Activated CD4-positive, alpha-beta T cell treated with anti-CD3 and anti-CD28 coated beads, Interleukin-2, amount 50 U/mL, for 16 hours (primary cell): ENCODE results near the gene MARS1.
A peak's percentile ranks its signal among the peaks of the same experiment; 100 is the strongest.
"Not testable (repeated sequence)": the region's sequence is repeated elsewhere in the genome, so short reads cannot be mapped to it uniquely, and the experiment has no call there.

Experiments
- DNase-seq: peaks from one replicate; pipeline ENCODE4 v3.0.0-alpha.2; 2020

MARS1 gene

DNA sequence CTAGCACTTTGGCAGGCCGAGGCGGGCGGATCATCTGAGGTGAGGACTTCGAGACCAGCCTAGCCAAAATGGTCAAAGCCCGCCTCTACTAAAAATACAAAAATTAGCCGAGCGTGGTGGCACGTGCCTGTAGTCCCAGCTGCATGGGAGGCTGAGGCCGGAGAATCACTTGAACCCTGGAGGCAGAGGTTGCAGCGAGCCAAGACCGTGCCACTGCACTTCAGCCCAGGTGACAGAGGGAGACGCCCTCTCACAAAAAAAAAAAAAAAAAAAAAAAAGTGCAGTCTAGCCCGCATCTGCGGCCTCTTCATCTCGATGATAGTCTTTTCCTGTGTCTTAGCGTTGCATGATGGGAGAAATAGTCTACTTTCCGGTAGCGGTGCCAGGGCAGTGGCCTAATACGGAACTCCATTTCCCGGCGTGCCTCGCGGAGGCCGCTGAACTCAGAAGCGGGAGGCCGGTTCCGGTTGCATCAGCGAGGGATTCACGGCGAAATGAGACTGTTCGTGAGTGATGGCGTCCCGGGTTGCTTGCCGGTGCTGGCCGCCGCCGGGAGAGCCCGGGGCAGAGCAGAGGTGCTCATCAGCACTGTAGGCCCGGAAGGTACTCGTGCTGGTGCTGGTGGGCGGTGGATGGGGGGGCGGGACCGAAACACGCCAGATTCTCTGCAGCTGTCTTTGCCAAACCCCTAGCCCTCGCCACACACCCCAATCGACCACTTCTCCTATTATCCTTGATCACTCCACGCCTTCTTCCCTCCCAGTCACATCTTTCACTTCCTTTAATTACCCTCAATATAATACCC, at the start of gene MARS1:
Gene MARS1, plus strand, starts transcription at position 472 of the 805 bp plus-strand sequence. Its CDS starts 23 bp downstream, at position 495.
- peak; percentile 98 for DNase-seq

- no peak for DNase-seq
These were observed 49.5 kb upstream of the MARS1 start for GRCh38 chr12:57438400-57438799.

DNA sequence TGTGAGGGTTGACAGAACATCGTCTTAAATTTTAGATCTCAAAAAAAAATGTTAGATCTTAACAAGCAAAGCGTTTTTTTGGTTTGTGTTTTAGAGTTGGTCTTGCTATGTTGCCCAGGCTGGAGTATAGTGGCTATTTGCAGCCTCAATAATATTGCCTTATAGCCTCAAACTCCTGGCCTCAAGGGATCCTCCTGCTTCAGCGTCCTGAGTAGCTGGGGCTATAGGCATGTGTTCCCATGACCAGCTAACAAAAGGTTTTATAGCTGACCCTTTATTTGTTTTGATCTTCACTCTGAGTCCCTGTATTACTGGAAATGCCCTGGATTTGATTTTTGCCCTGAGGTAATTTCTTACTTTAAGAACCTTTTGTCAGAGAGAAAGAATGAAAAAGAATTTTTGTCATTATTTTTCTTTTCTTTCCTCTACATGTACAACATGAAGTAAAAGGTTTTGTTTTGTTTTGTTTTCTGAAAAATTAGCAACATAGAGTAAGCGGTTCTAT, 48.1 kb upstream of the MARS1 start:
- no peak for DNase-seq

- not testable (repeated sequence) for DNase-seq
These were observed 46.5 kb upstream of the MARS1 start for GRCh38 chr12:57441393-57441792.

DNA sequence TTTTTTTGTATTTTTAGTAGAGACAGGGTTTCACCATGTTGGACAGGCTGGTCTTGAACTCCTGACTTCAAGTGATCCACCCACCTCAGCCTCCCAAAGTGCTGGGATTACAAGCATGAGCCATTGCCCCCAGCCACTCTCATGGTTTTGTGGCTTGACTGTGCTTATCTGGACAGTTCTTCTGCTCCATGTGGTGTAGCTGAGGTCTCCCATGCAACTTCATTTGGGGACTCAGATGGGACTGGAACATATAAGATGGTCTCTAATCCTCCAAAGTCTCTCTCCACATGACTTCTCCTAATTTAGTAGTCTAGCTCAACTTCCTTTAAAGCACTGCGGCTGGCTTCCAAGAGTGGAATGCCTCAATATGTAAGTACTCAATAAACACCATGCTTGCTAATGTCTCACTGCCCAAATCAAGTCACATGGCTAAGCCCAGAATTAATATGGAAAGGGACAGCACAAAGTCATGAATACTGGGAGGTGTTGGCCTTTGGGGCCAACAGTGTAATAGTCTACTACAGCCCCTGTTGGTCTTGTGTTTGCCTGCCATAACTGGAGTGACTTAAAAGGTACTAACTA, 45.9 kb upstream of the MARS1 start:
- DNase-seq, result no peak

GRCh38 chr12:57444337-57444736, 43.5 kb upstream of the MARS1 start:
- not testable (repeated sequence) for DNase-seq

DNA sequence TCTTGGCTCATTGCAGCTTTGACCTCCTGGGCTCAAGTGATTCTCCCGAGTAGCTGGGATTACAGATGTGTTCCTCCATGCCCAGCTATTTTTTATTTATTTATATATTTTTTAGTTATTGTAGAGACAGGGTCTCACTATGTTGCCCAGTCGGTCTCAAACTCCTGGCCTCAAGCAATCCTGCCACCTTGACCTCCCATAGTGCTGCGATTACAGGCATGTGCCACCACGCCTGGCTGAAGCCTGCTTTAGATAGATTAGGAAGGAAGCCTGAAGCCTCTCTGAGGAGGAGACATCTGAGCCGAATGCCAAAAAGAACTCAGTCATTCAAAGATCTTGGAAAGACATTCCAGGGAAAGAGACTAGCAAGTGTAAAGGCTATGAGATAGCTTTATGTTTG, 43.1 kb upstream of the MARS1 start:
- no peak for DNase-seq

DNA sequence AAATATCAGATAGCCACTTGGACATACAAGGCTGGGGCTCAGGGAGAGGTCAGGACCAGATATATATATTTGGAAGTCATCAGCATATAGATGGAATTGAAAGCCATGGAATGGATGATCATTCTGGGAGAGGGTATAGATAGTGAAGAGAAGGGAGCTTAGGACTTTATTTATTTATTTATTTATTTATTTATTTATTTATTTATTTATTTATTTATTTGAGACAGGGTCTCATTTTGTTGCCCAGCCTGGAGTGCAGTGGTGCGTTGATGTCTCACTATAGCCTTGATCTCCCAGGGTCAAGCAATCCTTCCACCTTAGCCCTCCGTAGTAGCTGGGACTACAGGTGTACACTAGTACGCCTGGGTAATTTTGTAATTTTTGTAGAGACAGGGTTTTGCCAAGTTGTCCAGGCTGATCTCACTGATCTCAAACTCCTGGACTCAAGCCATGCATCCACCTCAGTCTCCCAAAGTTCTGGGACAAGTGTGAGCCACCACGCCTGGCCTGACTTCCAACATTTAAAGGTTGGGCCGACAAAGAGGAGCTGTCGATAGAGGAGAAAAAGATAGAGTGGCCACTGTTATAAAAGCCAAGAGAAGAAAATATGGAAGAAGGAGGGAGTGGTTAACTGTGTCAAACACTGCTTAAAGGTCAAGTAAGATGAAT, 41.4 kb upstream of the MARS1 start:
- DNase-seq, result no peak

- DNase-seq, result no peak
These were observed 39.2 kb upstream of the MARS1 start for GRCh38 chr12:57448669-57449068.

DNA sequence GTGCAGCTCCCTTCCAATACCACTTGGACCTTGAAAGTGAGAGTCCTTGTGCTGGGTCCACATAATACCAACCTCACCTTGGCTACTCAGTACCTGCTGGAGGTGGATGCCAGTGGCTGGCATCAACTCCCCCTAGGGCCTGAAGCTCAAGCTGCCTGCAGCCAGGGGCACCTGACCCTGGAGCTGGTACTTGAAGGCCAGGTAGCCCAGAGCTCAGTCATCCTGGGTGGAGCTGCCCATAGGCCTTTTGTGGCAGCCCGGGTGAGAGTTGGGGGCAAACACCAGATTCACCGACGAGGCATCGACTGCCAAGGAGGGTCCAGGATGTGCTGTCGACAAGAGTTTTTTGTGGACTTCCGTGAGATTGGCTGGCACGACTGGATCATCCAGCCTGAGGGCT, 38.5 kb upstream of the MARS1 start:
- no peak for DNase-seq

DNA sequence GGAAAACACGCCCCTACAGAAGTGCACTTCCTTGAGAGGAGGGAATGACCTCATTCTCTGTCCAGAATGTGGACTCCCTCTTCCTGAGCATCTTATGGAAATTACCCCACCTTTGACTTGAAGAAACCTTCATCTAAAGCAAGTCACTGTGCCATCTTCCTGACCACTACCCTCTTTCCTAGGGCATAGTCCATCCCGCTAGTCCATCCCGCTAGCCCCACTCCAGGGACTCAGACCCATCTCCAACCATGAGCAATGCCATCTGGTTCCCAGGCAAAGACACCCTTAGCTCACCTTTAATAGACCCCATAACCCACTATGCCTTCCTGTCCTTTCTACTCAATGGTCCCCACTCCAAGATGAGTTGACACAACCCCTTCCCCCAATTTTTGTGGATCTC, 37.8 kb upstream of the MARS1 start:
- no peak for DNase-seq

GRCh38 chr12:57451233-57451778, 36.6 kb upstream of the MARS1 start:
- no peak for DNase-seq

DNA sequence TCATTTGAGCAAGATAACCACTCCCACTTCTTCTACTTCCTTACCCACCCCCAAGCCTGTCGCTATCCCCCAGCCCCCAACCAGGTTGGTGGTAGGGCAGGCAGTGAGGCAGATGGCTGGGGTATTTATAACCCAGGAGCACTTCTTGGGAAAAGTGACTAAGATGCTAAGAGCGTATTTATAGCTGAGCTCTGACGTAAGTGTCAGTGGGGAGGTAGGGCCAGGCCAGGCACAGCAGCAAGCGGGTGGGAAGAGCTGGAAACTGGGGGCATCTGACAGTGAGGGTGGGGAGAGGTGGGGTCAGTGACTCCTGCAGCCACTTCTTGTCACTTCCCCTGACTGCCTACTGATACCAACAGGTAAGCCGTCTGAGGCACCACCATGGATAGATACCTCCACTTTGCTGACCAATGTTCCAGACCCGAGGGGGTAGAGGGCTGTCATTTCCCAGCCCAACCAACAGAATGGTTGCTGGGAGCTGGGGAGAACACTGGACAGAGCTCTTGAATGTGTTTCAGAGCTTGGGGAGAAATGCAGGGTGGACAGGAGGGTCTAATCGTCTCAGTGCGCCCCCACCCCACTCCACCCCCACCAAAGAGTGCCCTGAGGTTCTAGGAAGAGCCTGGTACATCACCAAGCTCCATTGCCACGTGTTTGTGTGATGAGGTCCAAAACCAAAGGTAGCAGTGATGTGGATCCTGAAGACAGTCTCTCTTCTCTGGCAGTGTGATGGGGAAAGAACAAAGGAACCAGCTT, 35.5 kb upstream of the MARS1 start:
- DNase-seq, result no peak

DNA sequence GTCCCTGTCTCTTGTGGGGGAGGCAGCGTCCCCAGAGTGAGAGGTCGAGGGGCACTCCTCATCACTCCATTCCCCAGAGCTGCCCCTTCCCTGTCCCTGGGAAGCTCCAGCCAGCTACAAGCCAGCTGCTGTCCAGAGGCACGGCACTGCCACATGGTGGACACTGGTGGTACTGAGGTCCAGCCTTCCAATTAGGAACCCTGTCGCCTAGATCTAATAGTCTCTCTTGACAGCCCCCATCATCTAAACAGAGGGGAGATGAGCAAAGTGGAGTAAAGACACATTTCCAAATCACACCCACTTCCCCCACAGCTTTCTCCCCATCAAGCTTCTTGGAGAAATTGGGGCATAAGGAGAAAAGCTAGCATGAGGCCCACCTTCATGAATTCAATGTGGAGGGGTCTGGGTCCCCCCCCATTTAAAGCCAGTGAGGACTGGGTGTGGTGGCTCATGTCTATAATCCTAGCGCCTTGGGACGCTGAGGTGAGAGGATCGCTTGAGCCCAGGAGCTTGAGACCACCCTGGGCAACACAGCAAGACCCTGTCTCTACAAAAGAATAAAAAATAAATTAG, 34.8 kb upstream of the MARS1 start:
- DNase-seq, result peak; percentile 51

DNA sequence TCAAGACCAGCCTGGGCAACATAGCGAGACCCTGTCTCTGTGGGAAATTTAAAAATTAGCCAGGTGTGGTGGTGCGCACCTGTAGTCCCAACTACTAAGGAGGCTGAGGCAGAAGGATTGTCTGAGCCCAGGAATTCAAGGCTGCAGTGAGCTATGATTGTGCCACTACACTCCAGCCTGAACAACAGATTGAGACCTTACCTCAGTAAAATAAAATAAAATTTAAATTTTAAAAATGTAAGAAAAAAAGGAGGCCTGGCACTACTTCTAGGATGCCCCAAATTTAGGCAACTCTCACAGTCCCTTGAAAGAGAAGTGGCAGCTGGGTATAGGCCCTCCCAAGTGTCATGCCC, 33.7 kb upstream of the MARS1 start:
- no peak for DNase-seq

DNA sequence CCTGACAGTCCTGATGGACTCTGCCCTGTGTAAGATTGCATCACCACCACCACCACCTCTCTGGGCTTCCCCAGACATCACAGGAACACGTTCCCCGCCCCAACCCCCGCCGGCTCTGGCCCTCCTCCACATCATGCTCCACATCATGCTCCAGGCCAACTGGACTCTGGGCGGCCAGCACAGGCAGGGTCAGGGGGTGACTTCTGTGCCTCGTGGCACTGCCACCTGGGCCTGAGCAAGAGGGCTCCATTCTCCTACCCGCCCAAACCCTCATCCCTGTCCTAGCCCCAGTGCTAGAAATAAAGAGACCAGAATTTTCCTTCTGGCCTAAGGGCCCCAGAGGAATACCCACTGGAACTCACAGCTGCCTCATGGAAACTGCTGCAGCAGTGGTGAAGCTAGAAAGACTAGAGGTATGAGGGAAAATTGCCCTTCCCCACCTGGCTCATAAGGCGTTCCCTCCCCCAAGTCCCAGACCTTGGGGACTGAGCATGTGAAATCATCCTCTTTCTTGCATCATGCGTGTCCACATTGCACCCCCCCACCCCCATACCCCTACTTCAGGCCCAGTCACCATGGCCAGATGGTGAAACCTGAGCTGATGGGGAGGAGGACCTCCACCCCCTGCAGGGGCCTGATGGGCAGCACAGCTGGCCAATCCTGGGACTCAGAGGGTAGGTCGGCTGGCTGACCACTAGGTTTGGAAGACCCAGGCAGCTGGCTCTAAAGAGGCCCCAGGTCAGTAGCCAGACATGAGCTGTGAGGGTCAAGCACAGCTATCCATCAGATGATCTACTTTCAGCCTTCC, 33.1 kb upstream of the MARS1 start, which contains the start of gene INHBE:
Gene INHBE, plus strand, starts transcription at position 742 of the 808 bp plus-strand sequence. CDS start 230 bp downstream, outside the sequence.
- DNase-seq, result no peak

GRCh38 chr12:57455374-57456144, 32.3 kb upstream of the MARS1 start:
- no peak for DNase-seq

- DNase-seq, result peak; percentile 73
These were observed 31.6 kb upstream of the MARS1 start for GRCh38 chr12:57456145-57456700.

DNA sequence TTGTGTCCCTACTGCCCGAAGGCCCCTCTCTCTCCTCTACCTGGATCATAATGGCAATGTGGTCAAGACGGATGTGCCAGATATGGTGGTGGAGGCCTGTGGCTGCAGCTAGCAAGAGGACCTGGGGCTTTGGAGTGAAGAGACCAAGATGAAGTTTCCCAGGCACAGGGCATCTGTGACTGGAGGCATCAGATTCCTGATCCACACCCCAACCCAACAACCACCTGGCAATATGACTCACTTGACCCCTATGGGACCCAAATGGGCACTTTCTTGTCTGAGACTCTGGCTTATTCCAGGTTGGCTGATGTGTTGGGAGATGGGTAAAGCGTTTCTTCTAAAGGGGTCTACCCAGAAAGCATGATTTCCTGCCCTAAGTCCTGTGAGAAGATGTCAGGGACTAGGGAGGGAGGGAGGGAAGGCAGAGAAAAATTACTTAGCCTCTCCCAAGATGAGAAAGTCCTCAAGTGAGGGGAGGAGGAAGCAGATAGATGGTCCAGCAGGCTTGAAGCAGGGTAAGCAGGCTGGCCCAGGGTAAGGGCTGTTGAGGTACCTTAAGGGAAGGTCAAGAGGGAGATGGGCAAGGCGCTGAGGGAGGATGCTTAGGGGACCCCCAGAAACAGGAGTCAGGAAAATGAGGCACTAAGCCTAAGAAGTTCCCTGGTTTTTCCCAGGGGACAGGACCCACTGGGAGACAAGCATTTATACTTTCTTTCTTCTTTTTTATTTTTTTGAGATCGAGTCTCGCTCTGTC, 31.0 kb upstream of the MARS1 start:
- DNase-seq, result no peak

DNA sequence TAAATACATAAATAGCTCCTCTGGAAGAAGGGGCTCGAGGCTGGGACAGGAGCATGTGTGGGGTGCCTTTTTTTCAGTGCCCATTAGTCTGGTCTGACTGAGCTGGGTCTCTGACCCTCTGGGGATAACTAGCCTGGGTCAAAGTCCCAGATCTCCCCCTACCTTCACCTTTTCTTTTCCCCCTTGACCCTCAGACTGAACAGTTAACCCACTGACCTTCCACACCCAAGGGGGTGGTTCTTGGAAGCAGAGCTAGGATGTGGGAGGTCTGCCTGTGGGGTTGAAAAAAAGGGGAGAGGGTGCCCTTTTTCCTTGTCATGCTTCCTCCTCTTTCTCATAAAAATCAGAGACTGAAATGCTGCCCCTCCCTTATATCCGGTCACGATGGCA, 29.2 kb upstream of the MARS1 start:
- DNase-seq, result no peak
